ENCODE measurements around the gene CFAP65. TPM values are rescaled to one million over a fixed set of nuclear protein-coding genes. Genes with fewer than 3 reads are reported as not detected.

Gene CFAP65
- total and polyA plus RNA-seq, 2 of the 13 experiments (the other 11 are each of a cell fraction or from before 2014, with no cell fraction given): 0.05 TPM; not detected in 1

DNA sequence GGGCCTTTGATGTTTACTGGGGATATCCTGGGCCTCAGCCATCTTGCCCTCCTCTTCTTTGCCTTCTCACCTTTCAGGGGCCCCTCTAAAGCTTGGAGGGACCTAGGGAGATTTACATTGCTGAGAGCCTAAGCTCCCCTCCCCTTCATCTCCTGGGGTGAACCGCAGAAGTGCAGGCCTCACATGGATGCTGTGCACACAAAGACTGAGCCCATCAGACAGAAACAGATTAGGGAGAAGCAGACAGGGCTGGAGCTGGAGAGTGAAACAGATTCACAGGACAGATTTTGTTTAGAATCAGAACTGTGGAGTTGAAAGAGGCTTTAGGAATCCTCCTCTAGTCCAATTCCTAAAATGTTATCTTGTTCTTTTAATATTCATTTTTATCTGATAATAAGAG, 85.3 kb downstream of the CFAP65 start:
- FAIRE-seq: no peak
- 0% methylated on average over 1 of the region's 1 CpG for WGBS (ENCODE audit: low lambda C conversion rate)
- in situ Hi-C loops (cut with HindIII; ENCODE audit: extremely low pct_ligation_motif_present, low pct_unique_long_range_greater_than_20kb): no loop called here
- CTCF ChIA-PET (ENCODE audit: low intra/inter-chr PET ratio, low total read pairs): no interaction called here
- Histone ChIP-seq H3K9ac (ENCODE audit: insufficient read depth, low read depth, low read length) (no peak overlapping the region), H3K27me3 (ENCODE audit: control insufficient read depth in 1 of 2, insufficient read depth in 2 of 2, low read length in 2 of 2) (peaks cover 12 to 80% of the 10 kb centered on the region in 2 experiments), H3K4me2 (ENCODE audit: low read depth, low read length) (no peak overlapping the region), H2AFZ (ENCODE audit: low read length) (no peak overlapping the region), H3K27ac (ENCODE audit: extremely low read length, insufficient read depth, low read length) (no peak overlapping the region), H3K4me1 (ENCODE audit: insufficient read depth, low read length) (peaks cover 18% of the 10 kb centered on the region), H3K79me2 (ENCODE audit: insufficient read depth, low read length) (no peaks in the 10 kb centered on the region), H3K36me3 (replicated peaks in 1 of 2; ENCODE audit: control insufficient read depth in 1 of 2, insufficient read depth in 2 of 2, low read length in 2 of 2) (no peaks in the 10 kb centered on the region), H4K20me1 (ENCODE audit: insufficient read depth, low read length) (no peaks in the 10 kb centered on the region; the same call in 1 of the 2 replicates), H3K4me3 (replicated peaks in 1 of 3; ENCODE audit: insufficient read depth in 1 of 3, low read depth in 2 of 3, low read length in 3 of 3) (no peak overlapping the region), H3K9me3 (ENCODE audit: low read length) (no peaks in the 10 kb centered on the region)
- intact Hi-C loops (cut with micrococcal nuclease; ENCODE audit: unreplicated experiment): loop anchor here (10.0 kb wide), 1 partner anchor 91 kb away; no protein-coding TSS in a partner anchor
- no TSS peak for BruUV-seq (replicated peaks)
- ATAC-seq: no peak
- DNase-seq (ENCODE audit: low spot score): no peak
- POLR2A ChIA-PET: no interaction called here
- TF ChIP-seq ZNF225 (CRISPR knock-in tag; IDR thresholded peaks at IDR 0.05): no peak
- no peak for TF ChIP-seq RAD51 (IDR thresholded peaks at IDR 0.05; ENCODE audit: borderline replicate concordance)
- TF ChIP-seq, protein P1, sequence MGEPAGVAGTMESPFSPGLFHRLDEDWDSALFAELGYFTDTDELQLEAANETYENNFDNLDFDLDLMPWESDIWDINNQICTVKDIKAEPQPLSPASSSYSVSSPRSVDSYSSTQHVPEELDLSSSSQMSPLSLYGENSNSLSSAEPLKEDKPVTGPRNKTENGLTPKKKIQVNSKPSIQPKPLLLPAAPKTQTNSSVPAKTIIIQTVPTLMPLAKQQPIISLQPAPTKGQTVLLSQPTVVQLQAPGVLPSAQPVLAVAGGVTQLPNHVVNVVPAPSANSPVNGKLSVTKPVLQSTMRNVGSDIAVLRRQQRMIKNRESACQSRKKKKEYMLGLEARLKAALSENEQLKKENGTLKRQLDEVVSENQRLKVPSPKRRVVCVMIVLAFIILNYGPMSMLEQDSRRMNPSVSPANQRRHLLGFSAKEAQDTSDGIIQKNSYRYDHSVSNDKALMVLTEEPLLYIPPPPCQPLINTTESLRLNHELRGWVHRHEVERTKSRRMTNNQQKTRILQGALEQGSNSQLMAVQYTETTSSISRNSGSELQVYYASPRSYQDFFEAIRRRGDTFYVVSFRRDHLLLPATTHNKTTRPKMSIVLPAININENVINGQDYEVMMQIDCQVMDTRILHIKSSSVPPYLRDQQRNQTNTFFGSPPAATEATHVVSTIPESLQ (CRISPR knock-in tag; conservative IDR thresholded peaks at IDR 0.05): no peak
- no peak for TF ChIP-seq ZNF589 (CRISPR knock-in tag; conservative IDR thresholded peaks at IDR 0.05)
- TF ChIP-seq KDM5A (IDR thresholded peaks at IDR 0.05; ENCODE audit: borderline replicate concordance, low read length): no peak
- no peak for TF ChIP-seq NFRKB (IDR thresholded peaks at IDR 0.05)
- no peak for TF ChIP-seq MAFK (conservative IDR thresholded peaks at IDR 0.05 in 1 of 2, IDR thresholded peaks at IDR 0.05 in 1 of 2; ENCODE audit: low read length in 2 of 2)
- no peak for TF ChIP-seq ZNF326 (CRISPR knock-in tag; IDR thresholded peaks at IDR 0.05; ENCODE audit: borderline replicate concordance)
- TF ChIP-seq AKAP8 (CRISPR knock-in tag; IDR thresholded peaks at IDR 0.05): no peak
- TF ChIP-seq, protein P2, sequence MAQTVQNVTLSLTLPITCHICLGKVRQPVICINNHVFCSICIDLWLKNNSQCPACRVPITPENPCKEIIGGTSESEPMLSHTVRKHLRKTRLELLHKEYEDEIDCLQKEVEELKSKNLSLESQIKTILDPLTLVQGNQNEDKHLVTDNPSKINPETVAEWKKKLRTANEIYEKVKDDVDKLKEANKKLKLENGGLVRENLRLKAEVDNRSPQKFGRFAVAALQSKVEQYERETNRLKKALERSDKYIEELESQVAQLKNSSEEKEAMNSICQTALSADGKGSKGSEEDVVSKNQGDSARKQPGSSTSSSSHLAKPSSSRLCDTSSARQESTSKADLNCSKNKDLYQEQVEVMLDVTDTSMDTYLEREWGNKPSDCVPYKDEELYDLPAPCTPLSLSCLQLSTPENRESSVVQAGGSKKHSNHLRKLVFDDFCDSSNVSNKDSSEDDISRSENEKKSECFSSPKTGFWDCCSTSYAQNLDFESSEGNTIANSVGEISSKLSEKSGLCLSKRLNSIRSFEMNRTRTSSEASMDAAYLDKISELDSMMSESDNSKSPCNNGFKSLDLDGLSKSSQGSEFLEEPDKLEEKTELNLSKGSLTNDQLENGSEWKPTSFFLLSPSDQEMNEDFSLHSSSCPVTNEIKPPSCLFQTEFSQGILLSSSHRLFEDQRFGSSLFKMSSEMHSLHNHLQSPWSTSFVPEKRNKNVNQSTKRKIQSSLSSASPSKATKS (CRISPR knock-in tag; IDR thresholded peaks at IDR 0.05): no peak
- TF ChIP-seq MAFF (IDR thresholded peaks at IDR 0.05; ENCODE audit: low read depth, low read length): no peak
- no peak for TF ChIP-seq HDAC2 (CRISPR knock-in tag; IDR thresholded peaks at IDR 0.05)
- TF ChIP-seq NR2C2 (CRISPR knock-in tag; IDR thresholded peaks at IDR 0.05; ENCODE audit: borderline replicate concordance): no peak
- TF ChIP-seq, protein P3, sequence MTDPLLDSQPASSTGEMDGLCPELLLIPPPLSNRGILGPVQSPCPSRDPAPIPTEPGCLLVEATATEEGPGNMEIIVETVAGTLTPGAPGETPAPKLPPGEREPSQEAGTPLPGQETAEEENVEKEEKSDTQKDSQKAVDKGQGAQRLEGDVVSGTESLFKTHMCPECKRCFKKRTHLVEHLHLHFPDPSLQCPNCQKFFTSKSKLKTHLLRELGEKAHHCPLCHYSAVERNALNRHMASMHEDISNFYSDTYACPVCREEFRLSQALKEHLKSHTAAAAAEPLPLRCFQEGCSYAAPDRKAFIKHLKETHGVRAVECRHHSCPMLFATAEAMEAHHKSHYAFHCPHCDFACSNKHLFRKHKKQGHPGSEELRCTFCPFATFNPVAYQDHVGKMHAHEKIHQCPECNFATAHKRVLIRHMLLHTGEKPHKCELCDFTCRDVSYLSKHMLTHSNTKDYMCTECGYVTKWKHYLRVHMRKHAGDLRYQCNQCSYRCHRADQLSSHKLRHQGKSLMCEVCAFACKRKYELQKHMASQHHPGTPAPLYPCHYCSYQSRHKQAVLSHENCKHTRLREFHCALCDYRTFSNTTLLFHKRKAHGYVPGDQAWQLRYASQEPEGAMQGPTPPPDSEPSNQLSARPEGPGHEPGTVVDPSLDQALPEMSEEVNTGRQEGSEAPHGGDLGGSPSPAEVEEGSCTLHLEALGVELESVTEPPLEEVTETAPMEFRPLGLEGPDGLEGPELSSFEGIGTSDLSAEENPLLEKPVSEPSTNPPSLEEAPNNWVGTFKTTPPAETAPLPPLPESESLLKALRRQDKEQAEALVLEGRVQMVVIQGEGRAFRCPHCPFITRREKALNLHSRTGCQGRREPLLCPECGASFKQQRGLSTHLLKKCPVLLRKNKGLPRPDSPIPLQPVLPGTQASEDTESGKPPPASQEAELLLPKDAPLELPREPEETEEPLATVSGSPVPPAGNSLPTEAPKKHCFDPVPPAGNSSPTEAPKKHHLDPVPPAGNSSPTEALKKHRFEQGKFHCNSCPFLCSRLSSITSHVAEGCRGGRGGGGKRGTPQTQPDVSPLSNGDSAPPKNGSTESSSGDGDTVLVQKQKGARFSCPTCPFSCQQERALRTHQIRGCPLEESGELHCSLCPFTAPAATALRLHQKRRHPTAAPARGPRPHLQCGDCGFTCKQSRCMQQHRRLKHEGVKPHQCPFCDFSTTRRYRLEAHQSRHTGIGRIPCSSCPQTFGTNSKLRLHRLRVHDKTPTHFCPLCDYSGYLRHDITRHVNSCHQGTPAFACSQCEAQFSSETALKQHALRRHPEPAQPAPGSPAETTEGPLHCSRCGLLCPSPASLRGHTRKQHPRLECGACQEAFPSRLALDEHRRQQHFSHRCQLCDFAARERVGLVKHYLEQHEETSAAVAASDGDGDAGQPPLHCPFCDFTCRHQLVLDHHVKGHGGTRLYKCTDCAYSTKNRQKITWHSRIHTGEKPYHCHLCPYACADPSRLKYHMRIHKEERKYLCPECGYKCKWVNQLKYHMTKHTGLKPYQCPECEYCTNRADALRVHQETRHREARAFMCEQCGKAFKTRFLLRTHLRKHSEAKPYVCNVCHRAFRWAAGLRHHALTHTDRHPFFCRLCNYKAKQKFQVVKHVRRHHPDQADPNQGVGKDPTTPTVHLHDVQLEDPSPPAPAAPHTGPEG (CRISPR knock-in tag; IDR thresholded peaks at IDR 0.05): no peak
- TF ChIP-seq SRF (IDR thresholded peaks at IDR 0.05; ENCODE audit: low read depth, low read length): no peak
- no peak for TF ChIP-seq KLF12 (CRISPR knock-in tag; IDR thresholded peaks at IDR 0.05; ENCODE audit: borderline replicate concordance)
- TF ChIP-seq PPARG (CRISPR knock-in tag; conservative IDR thresholded peaks at IDR 0.05): no peak

Measured in HepG2 (cell line).